ENCODE measurements around the gene FHIT.

DNA sequence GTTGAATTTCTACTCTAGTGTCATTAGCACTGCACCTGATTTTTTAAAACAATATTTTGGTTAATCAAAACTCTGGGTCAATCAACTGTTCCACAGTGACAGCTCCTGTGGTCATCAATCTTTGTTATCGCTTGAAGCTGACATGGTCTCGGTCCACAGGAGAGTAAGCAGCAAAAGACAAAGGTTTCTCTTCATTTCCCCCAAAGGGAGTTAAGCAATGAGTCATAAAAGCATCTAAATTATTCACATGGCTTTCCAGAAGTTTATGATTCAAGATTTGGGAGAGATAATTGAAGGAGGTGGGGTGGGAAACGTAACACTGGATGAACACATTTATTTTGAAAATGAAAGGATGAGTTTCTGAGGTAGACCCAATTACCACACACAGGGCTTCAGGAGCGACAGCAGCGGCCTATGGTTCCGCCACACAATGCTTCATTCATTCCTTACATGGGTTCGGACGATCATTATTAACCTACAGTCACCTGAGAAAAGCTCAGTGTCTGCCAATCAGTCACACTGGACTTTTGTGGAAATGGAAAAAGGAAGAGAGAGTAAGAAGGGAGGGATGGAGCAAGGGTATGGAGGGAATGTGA is 505.1 kb downstream of the FHIT start:
- TF ChIP-seq, protein P1, sequence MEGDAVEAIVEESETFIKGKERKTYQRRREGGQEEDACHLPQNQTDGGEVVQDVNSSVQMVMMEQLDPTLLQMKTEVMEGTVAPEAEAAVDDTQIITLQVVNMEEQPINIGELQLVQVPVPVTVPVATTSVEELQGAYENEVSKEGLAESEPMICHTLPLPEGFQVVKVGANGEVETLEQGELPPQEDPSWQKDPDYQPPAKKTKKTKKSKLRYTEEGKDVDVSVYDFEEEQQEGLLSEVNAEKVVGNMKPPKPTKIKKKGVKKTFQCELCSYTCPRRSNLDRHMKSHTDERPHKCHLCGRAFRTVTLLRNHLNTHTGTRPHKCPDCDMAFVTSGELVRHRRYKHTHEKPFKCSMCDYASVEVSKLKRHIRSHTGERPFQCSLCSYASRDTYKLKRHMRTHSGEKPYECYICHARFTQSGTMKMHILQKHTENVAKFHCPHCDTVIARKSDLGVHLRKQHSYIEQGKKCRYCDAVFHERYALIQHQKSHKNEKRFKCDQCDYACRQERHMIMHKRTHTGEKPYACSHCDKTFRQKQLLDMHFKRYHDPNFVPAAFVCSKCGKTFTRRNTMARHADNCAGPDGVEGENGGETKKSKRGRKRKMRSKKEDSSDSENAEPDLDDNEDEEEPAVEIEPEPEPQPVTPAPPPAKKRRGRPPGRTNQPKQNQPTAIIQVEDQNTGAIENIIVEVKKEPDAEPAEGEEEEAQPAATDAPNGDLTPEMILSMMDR (IDR thresholded peaks at IDR 0.05; ENCODE audit: low read depth, low read length, missing input control): no peak
- TF ChIP-seq, protein P2, sequence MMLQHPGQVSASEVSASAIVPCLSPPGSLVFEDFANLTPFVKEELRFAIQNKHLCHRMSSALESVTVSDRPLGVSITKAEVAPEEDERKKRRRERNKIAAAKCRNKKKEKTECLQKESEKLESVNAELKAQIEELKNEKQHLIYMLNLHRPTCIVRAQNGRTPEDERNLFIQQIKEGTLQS (IDR thresholded peaks at IDR 0.05): no peak
- TF ChIP-seq MAX (IDR thresholded peaks at IDR 0.05): no peak
- no peak for TF ChIP-seq EGR1 (IDR thresholded peaks at IDR 0.05; ENCODE audit: low read depth in 2 of 2)
- no peak for TF ChIP-seq JUND (IDR thresholded peaks at IDR 0.05)

Data from liver (tissue), 3 donors.